A549 (cell line): ENCODE measurements around the gene SLC2A4RG. TPM values are rescaled to one million over a fixed set of nuclear protein-coding genes. Genes with fewer than 3 reads are reported as not detected.

Source experiments
- ATAC-seq, 2 experiments: fragments of 200-7000 bp in 1 of 2; fragments of >200 bp in 1 of 2; cut with Nextera tagmentation in 1 of 2; cut with Tn5 transposase in 1 of 2; 3 replicates each; pipeline versions ENCODE4 v1.8.0 to v1.9.1; 2018 to 2020; ENCODE audit warnings: mild to moderate bottlenecking in 1 of 2, moderate library complexity in 1 of 2
- CTCF ChIA-PET: fragments of 300-600 bp; sonication (Branson Sonifier 250); formaldehyde crosslinking; extraction: SDS; loops from one replicate; lab custom pipeline; 2021; ENCODE audit warnings: antibody characterized with exemption, inconsistent platforms; lab: Yijun Ruan, JAX
- POLR2A ChIA-PET: fragments of 350-600 bp; formaldehyde crosslinking; extraction: SDS; loops from one replicate; lab custom pipeline; 2021; ENCODE audit warnings: antibody characterized with exemption, inconsistent platforms; lab: Yijun Ruan, JAX
- DNase-seq, 2 experiments: peaks; one replicate each; pipeline versions ENCODE4 v3.0.0 to v3.0.0-alpha.2; 2011 to 2016; ENCODE audit warnings: low read depth in 1 of 2, low spot score in 1 of 2
- FAIRE-seq: peaks from 2 replicates; lab custom pipeline; 2011; peaks lifted over from hg19 to GRCh38; lab: Jason Lieb, UNC
- H3K27ac ChIP-seq, 2 experiments: fragments of >200 bp; sonication (Bioruptor Twin); formaldehyde crosslinking; 3 replicates each; pipeline ENCODE4 v1.5.1; 2016 to 2017
- H3K4me1 ChIP-seq: fragments of >200 bp; sonication (Bioruptor Twin); formaldehyde crosslinking; 3 replicates; pipeline ENCODE4 v1.6.1; 2016
- H3K4me2 ChIP-seq: fragments of >200 bp; sonication (Bioruptor Twin); formaldehyde crosslinking; 3 replicates; pipeline ENCODE4 v1.6.1; 2016
- H3K4me3 ChIP-seq: fragments of >200 bp; sonication (Bioruptor Twin); formaldehyde crosslinking; 3 replicates; pipeline ENCODE4 v1.5.1; 2016
- H3K9me3 ChIP-seq: fragments of >200 bp; sonication (Bioruptor Twin); formaldehyde crosslinking; 3 replicates; pipeline ENCODE4 v1.6.1; 2016
- BCL3 ChIP-seq: fragments of >200 bp; sonication (Bioruptor Twin); formaldehyde crosslinking; IDR thresholded peaks from 3 replicates; pipeline ENCODE4 v1.6.1; 2016
- CEBPB ChIP-seq, 2 experiments: fragments of >200 bp in 1 of 2; sonication (Bioruptor Twin) in 1 of 2; formaldehyde crosslinking in 1 of 2; IDR thresholded peaks; 2 replicates each; pipeline ENCODE4 v1.6.1; 2012 to 2016
- CTCF ChIP-seq: fragments of >200 bp; sonication (Bioruptor Twin); formaldehyde crosslinking; IDR thresholded peaks from 3 replicates; pipeline ENCODE4 v1.5.1; 2016
- EHF ChIP-seq: fragments of 250-450 bp; sonication (Bioruptor Pico); IDR thresholded peaks from 2 replicates; pipeline ENCODE4 v1.5.0; 2020; ENCODE audit warnings: mild to moderate bottlenecking
- FOSL2 ChIP-seq, 2 experiments: fragments of 450-650 bp in 1 of 2; fragments of >200 bp in 1 of 2; sonication (Bioruptor Twin) in 1 of 2; formaldehyde crosslinking; IDR thresholded peaks; 2 replicates each; pipeline versions ENCODE4 v1.5.0 to v1.6.1; 2016 to 2020; ENCODE audit warnings: mild to moderate bottlenecking in 1 of 2, moderate library complexity in 1 of 2
- HES2 ChIP-seq: fragments of >200 bp; sonication (Bioruptor Twin); formaldehyde crosslinking; IDR thresholded peaks from 2 replicates; pipeline ENCODE4 v1.6.1; 2016
- HEYL ChIP-seq: fragments of 250-450 bp; sonication (Bioruptor Pico); IDR thresholded peaks from 2 replicates; pipeline ENCODE4 v1.8.0; 2021; ENCODE audit warnings: mild to moderate bottlenecking, moderate library complexity
- HMGXB4 ChIP-seq: fragments of 250-450 bp; sonication (Bioruptor Pico); IDR thresholded peaks from 2 replicates; pipeline ENCODE4 v1.5.0; 2021; ENCODE audit warnings: mild to moderate bottlenecking, moderate library complexity, borderline replicate concordance
- HOXB5 ChIP-seq: fragments of 250-450 bp; sonication (Bioruptor Pico); IDR thresholded peaks from 2 replicates; pipeline ENCODE4 v1.5.0; 2020; ENCODE audit warnings: mild to moderate bottlenecking, moderate library complexity
- JUN ChIP-seq, 2 experiments: fragments of >200 bp; sonication (Bioruptor Twin); formaldehyde crosslinking; IDR thresholded peaks; 2 replicates in 1 of 2; 3 replicates in 1 of 2; pipeline ENCODE4 v1.6.1; 2016 to 2017
- MAFK ChIP-seq: fragments of 450-650 bp; IDR thresholded peaks from 2 replicates; pipeline ENCODE4 v1.6.1; 2014; ENCODE audit not compliant: partially characterized antibody
- NPAS2 ChIP-seq: fragments of 250-450 bp; sonication (Bioruptor Pico); IDR thresholded peaks from 2 replicates; pipeline ENCODE4 v1.8.0; 2022; ENCODE audit warnings: mild to moderate bottlenecking, moderate library complexity, borderline replicate concordance
- POLR2A ChIP-seq: IDR thresholded peaks from 2 replicates; pipeline ENCODE4 v1.6.1; 2012; ENCODE audit warnings: mild to moderate bottlenecking, low read length
- RARB ChIP-seq: fragments of 250-450 bp; sonication (Bioruptor Pico); IDR thresholded peaks from 2 replicates; pipeline ENCODE4 v1.8.0; 2021; ENCODE audit warnings: mild to moderate bottlenecking, moderate library complexity
- RCOR1 ChIP-seq: fragments of 150-350 bp; IDR thresholded peaks from 2 replicates; pipeline ENCODE4 v1.6.1; 2014; ENCODE audit warnings: antibody characterized with exemption, low read length, low read depth
- REST ChIP-seq: fragments of 200-600 bp; sonication (generic); IDR thresholded peaks from 2 replicates; pipeline ENCODE4 v1.6.1; 2016; ENCODE audit warnings: antibody characterized with exemption, mild to moderate bottlenecking, moderate library complexity
- RNF2 ChIP-seq: fragments of 200-600 bp; sonication (generic); IDR thresholded peaks from 2 replicates; pipeline ENCODE4 v1.6.1; 2016; ENCODE audit warnings: low read depth, mild to moderate bottlenecking, antibody characterized with exemption, moderate library complexity, borderline replicate concordance
- SMC3 ChIP-seq: fragments of >200 bp; sonication (Bioruptor Twin); formaldehyde crosslinking; IDR thresholded peaks from 3 replicates; pipeline ENCODE4 v1.6.1; 2018; ENCODE audit warnings: inconsistent platforms
- TFCP2L1 ChIP-seq: fragments of 250-450 bp; sonication (Bioruptor Pico); IDR thresholded peaks from 2 replicates; pipeline ENCODE4 v1.5.0; 2021; ENCODE audit warnings: mild to moderate bottlenecking
- TP53 ChIP-seq: fragments of 250-450 bp; sonication (Bioruptor Pico); IDR thresholded peaks from 2 replicates; pipeline ENCODE4 v1.5.0; 2021; ENCODE audit warnings: mild to moderate bottlenecking, moderate library complexity
- USF2 ChIP-seq: fragments of 450-650 bp; IDR thresholded peaks from 2 replicates; pipeline ENCODE4 v1.6.1; 2014; ENCODE audit warnings: antibody characterized with exemption
- ZC3H11A ChIP-seq: fragments of 450-650 bp; IDR thresholded peaks from 2 replicates; pipeline ENCODE4 v1.6.1; 2014; ENCODE audit warnings: antibody characterized with exemption, mild to moderate bottlenecking
- WGBS: methylation state at CpG from one replicate; pipeline ENCODE4 v1.1.6; 2017; ENCODE audit errors: missing lambda C conversion rate; 5-methylcytosine and 5-hydroxymethylcytosine counted together
- polyA plus RNA-seq, 4 experiments: library from polyadenylated mRNA; depleted of rRNA in 3 of 4; stranded (reverse); fragments of >200 nt; fragmentation: RNase III in 1 of 4; extraction: RNeasy Plus Mini Kit Qiagen cat#74134 plus additional on column Dnase treatment in 1 of 4; gene quantifications; 2 replicates in 3 of 4; 3 replicates in 1 of 4; pipeline ENCODE4 v1.2.3, GENCODE V29; 2011 to 2017

SLC2A4RG gene
- polyA plus RNA-seq, 2 of the 4 experiments (the other 2 are of a cell fraction): 28.1 to 64.6 TPM

GRCh38 chr20:63787749-63788148 lies 48.2 kb downstream of the SLC2A4RG start:
- no peak for ATAC-seq
- no peak for DNase-seq
- no peak for FAIRE-seq
- ChIA-PET CTCF (interaction anchor here (0.6 to 2.7 kb wide), 10 partner anchors 10 to 371 kb away, joined by 3 to 13 read pairs (median 6); partner anchors contain the start of gene PTK6), POLR2A (no interaction called here)
- WGBS: 81% methylated on average over 16 of the region's 16 CpGs
- no peaks in the 10 kb centered on the region for H3K4me1 ChIP-seq
- H3K4me2 ChIP-seq: no peak overlapping the region
- TF ChIP-seq JUN (IDR thresholded peaks at IDR 0.05): no peak
- TF ChIP-seq POLR2A: no peak
- no peak overlapping the region for H3K4me3 ChIP-seq
- no peak overlapping the region for H3K27ac ChIP-seq
- no peaks in the 10 kb centered on the region for H3K9me3 ChIP-seq

- TF ChIP-seq ZC3H11A: no peak
- TF ChIP-seq HEYL: no peak
- no peak for TF ChIP-seq NPAS2
- no peak for TF ChIP-seq CEBPB (IDR thresholded peaks at IDR 0.05)
- TF ChIP-seq RCOR1: no peak
- TF ChIP-seq RARB: no peak
- no peak for TF ChIP-seq HES2
- TF ChIP-seq RNF2: no peak
- FAIRE-seq (no peak), ATAC-seq (no peak), DNase-seq (no peak)
- WGBS: 86% methylated on average over 56 of the region's 57 CpGs
- CTCF ChIA-PET: interaction anchor here (0.6 to 2.0 kb wide), 5 partner anchors 10 to 330 kb away, joined by 3 to 6 read pairs (median 3); no protein-coding TSS in a partner anchor
- Histone ChIP-seq H3K27ac (no peak overlapping the region), H3K4me3 (no peak overlapping the region), H3K4me2 (no peak overlapping the region), H3K9me3 (no peaks in the 10 kb centered on the region), H3K4me1 (no peaks in the 10 kb centered on the region)
- POLR2A ChIA-PET: no interaction called here
Measured at GRCh38 chr20:63789836-63790571, 50.4 kb downstream of the SLC2A4RG start.

- H3K27ac ChIP-seq: no peak overlapping the region
- CTCF ChIA-PET: interaction anchor here (1.2 to 2.0 kb wide), 4 partner anchors 10 to 74 kb away, joined by 3 to 6 read pairs (median 4); no protein-coding TSS in a partner anchor
- ATAC-seq: no peak
- H3K4me3 ChIP-seq: no peak overlapping the region
- H3K9me3 ChIP-seq: no peaks in the 10 kb centered on the region
- FAIRE-seq: no peak
- TF ChIP-seq CTCF (no peak), REST (no peak), NPAS2 (no peak), MAFK (no peak), HOXB5 (CRISPR knock-in tag) (no peak), SMC3 (no peak), RARB (no peak), FOSL2 (IDR thresholded peaks at IDR 0.05) (no peak), FOSL2 (CRISPR knock-in tag; IDR thresholded peaks at IDR 0.05) (no peak), TP53 (CRISPR knock-in tag) (no peak), TFCP2L1 (CRISPR knock-in tag) (no peak), HMGXB4 (CRISPR knock-in tag) (no peak), EHF (CRISPR knock-in tag) (no peak), USF2 (no peak), HEYL (no peak), BCL3 (no peak)
- TF ChIP-seq, all 56 proteins: peak for 0
- no peak for DNase-seq
- WGBS: 87% methylated on average over 37 of the region's 37 CpGs
- no peak overlapping the region for H3K4me2 ChIP-seq
- POLR2A ChIA-PET: no interaction called here
- no peaks in the 10 kb centered on the region for H3K4me1 ChIP-seq
Measured at GRCh38 chr20:63790572-63791168, 51.1 kb downstream of the SLC2A4RG start.
